A549 (cell line): ENCODE results near the gene XRCC6. TPM values are rescaled to one million over a fixed set of nuclear protein-coding genes. Genes with fewer than 3 reads are reported as not detected.

Experiments used
- ATAC-seq, 2 experiments: fragments of 200-7000 bp in 1 of 2; fragments of >200 bp in 1 of 2; cut with Nextera tagmentation in 1 of 2; cut with Tn5 transposase in 1 of 2; 3 replicates each; pipeline versions ENCODE4 v1.8.0 to v1.9.1; 2018 to 2020; ENCODE audit warnings: mild to moderate bottlenecking in 1 of 2, moderate library complexity in 1 of 2
- CTCF ChIA-PET: fragments of 300-600 bp; sonication (Branson Sonifier 250); formaldehyde crosslinking; extraction: SDS; loops from one replicate; lab custom pipeline; 2021; ENCODE audit warnings: antibody characterized with exemption, inconsistent platforms; lab: Yijun Ruan, JAX
- POLR2A ChIA-PET: fragments of 350-600 bp; formaldehyde crosslinking; extraction: SDS; loops from one replicate; lab custom pipeline; 2021; ENCODE audit warnings: antibody characterized with exemption, inconsistent platforms; lab: Yijun Ruan, JAX
- DNase-seq, 2 experiments: peaks; one replicate each; pipeline versions ENCODE4 v3.0.0 to v3.0.0-alpha.2; 2011 to 2016; ENCODE audit warnings: low read depth in 1 of 2, low spot score in 1 of 2
- FAIRE-seq: peaks from 2 replicates; lab custom pipeline; 2011; peaks lifted over from hg19 to GRCh38; lab: Jason Lieb, UNC
- H3K27ac ChIP-seq, 2 experiments: fragments of >200 bp; sonication (Bioruptor Twin); formaldehyde crosslinking; 3 replicates each; pipeline ENCODE4 v1.5.1; 2016 to 2017
- H3K4me1 ChIP-seq: fragments of >200 bp; sonication (Bioruptor Twin); formaldehyde crosslinking; 3 replicates; pipeline ENCODE4 v1.6.1; 2016
- H3K4me2 ChIP-seq: fragments of >200 bp; sonication (Bioruptor Twin); formaldehyde crosslinking; 3 replicates; pipeline ENCODE4 v1.6.1; 2016
- H3K4me3 ChIP-seq: fragments of >200 bp; sonication (Bioruptor Twin); formaldehyde crosslinking; 3 replicates; pipeline ENCODE4 v1.5.1; 2016
- H3K9me3 ChIP-seq: fragments of >200 bp; sonication (Bioruptor Twin); formaldehyde crosslinking; 3 replicates; pipeline ENCODE4 v1.6.1; 2016
- ATOH8 ChIP-seq: fragments of 250-450 bp; sonication (Bioruptor Pico); IDR thresholded peaks from 2 replicates; pipeline ENCODE4 v1.5.0; 2020; ENCODE audit warnings: low read depth, mild to moderate bottlenecking, moderate library complexity
- CHD4 ChIP-seq: fragments of 200-600 bp; sonication (generic); IDR thresholded peaks from 2 replicates; pipeline ENCODE4 v1.6.1; 2016; ENCODE audit warnings: antibody characterized with exemption, mild to moderate bottlenecking, borderline replicate concordance
- CTCF ChIP-seq: fragments of >200 bp; sonication (Bioruptor Twin); formaldehyde crosslinking; IDR thresholded peaks from 3 replicates; pipeline ENCODE4 v1.5.1; 2016
- ESRRA ChIP-seq: fragments of 150-350 bp; IDR thresholded peaks from 2 replicates; pipeline ENCODE4 v1.6.1; 2014; ENCODE audit warnings: mild to moderate bottlenecking, low read length, borderline replicate concordance
- FOXS1 ChIP-seq: fragments of 250-450 bp; sonication (Bioruptor Pico); IDR thresholded peaks from 2 replicates; pipeline ENCODE4 v1.5.0; 2020; ENCODE audit warnings: mild to moderate bottlenecking, moderate library complexity
- HDAC2 ChIP-seq: fragments of 200-600 bp; sonication (generic); IDR thresholded peaks from 2 replicates; pipeline ENCODE4 v1.6.1; 2016
- HEYL ChIP-seq: fragments of 250-450 bp; sonication (Bioruptor Pico); IDR thresholded peaks from 2 replicates; pipeline ENCODE4 v1.8.0; 2021; ENCODE audit warnings: mild to moderate bottlenecking, moderate library complexity
- HOXA7 ChIP-seq: fragments of 250-450 bp; sonication (Bioruptor Pico); IDR thresholded peaks from 2 replicates; pipeline ENCODE4 v1.5.0; 2020; ENCODE audit warnings: mild to moderate bottlenecking, moderate library complexity
- HOXB5 ChIP-seq: fragments of 250-450 bp; sonication (Bioruptor Pico); IDR thresholded peaks from 2 replicates; pipeline ENCODE4 v1.5.0; 2020; ENCODE audit warnings: mild to moderate bottlenecking, moderate library complexity
- JUN ChIP-seq, 2 experiments: fragments of >200 bp; sonication (Bioruptor Twin); formaldehyde crosslinking; IDR thresholded peaks; 2 replicates in 1 of 2; 3 replicates in 1 of 2; pipeline ENCODE4 v1.6.1; 2016 to 2017
- JUNB ChIP-seq: fragments of >200 bp; sonication (Bioruptor Twin); formaldehyde crosslinking; IDR thresholded peaks from 2 replicates; pipeline ENCODE4 v1.6.1; 2016
- MAFK ChIP-seq: fragments of 450-650 bp; IDR thresholded peaks from 2 replicates; pipeline ENCODE4 v1.6.1; 2014; ENCODE audit not compliant: partially characterized antibody
- MYC ChIP-seq: IDR thresholded peaks from 2 replicates; pipeline ENCODE4 v1.6.1; 2012; ENCODE audit warnings: mild to moderate bottlenecking, inconsistent platforms, low read length, improper control_type of control experiment, borderline replicate concordance
- NPAS2 ChIP-seq: fragments of 250-450 bp; sonication (Bioruptor Pico); IDR thresholded peaks from 2 replicates; pipeline ENCODE4 v1.8.0; 2022; ENCODE audit warnings: mild to moderate bottlenecking, moderate library complexity, borderline replicate concordance
- NR3C1 ChIP-seq: fragments of >200 bp; sonication (Bioruptor Twin); formaldehyde crosslinking; IDR thresholded peaks from 3 replicates; pipeline ENCODE4 v1.6.1; 2017
- POLR2AphosphoS2 ChIP-seq: conservative IDR thresholded peaks from 2 replicates; pipeline ENCODE4 v1.6.1; 2012; ENCODE audit warnings: low read length, improper control_type of control experiment, inconsistent platforms
- RAD21 ChIP-seq, 2 experiments: fragments of >200 bp in 1 of 2; sonication (Bioruptor Twin) in 1 of 2; formaldehyde crosslinking in 1 of 2; IDR thresholded peaks in 1 of 2; conservative IDR thresholded peaks in 1 of 2; 2 replicates in 1 of 2; 3 replicates in 1 of 2; pipeline ENCODE4 v1.6.1; 2012 to 2018; ENCODE audit warnings: inconsistent platforms in 1 of 2
- RARB ChIP-seq: fragments of 250-450 bp; sonication (Bioruptor Pico); IDR thresholded peaks from 2 replicates; pipeline ENCODE4 v1.8.0; 2021; ENCODE audit warnings: mild to moderate bottlenecking, moderate library complexity
- REST ChIP-seq: fragments of 200-600 bp; sonication (generic); IDR thresholded peaks from 2 replicates; pipeline ENCODE4 v1.6.1; 2016; ENCODE audit warnings: antibody characterized with exemption, mild to moderate bottlenecking, moderate library complexity
- RFX5 ChIP-seq: fragments of 450-650 bp; IDR thresholded peaks from 2 replicates; pipeline ENCODE4 v1.7.1; 2014; ENCODE audit warnings: antibody characterized with exemption, mild to moderate bottlenecking, moderate library complexity
- RNF2 ChIP-seq: fragments of 200-600 bp; sonication (generic); IDR thresholded peaks from 2 replicates; pipeline ENCODE4 v1.6.1; 2016; ENCODE audit warnings: low read depth, mild to moderate bottlenecking, antibody characterized with exemption, moderate library complexity, borderline replicate concordance
- TFCP2L1 ChIP-seq: fragments of 250-450 bp; sonication (Bioruptor Pico); IDR thresholded peaks from 2 replicates; pipeline ENCODE4 v1.5.0; 2021; ENCODE audit warnings: mild to moderate bottlenecking
- USF2 ChIP-seq: fragments of 450-650 bp; IDR thresholded peaks from 2 replicates; pipeline ENCODE4 v1.6.1; 2014; ENCODE audit warnings: antibody characterized with exemption
- ZSCAN20 ChIP-seq: fragments of 250-450 bp; sonication (Bioruptor Pico); IDR thresholded peaks from 2 replicates; pipeline ENCODE4 v1.8.0; 2022; ENCODE audit warnings: mild to moderate bottlenecking, moderate library complexity
- WGBS: methylation state at CpG from one replicate; pipeline ENCODE4 v1.1.6; 2017; ENCODE audit errors: missing lambda C conversion rate; 5-methylcytosine and 5-hydroxymethylcytosine counted together
- polyA plus RNA-seq, 4 experiments: library from polyadenylated mRNA; depleted of rRNA in 3 of 4; stranded (reverse); fragments of >200 nt; fragmentation: RNase III in 1 of 4; extraction: RNeasy Plus Mini Kit Qiagen cat#74134 plus additional on column Dnase treatment in 1 of 4; gene quantifications; 2 replicates in 3 of 4; 3 replicates in 1 of 4; pipeline ENCODE4 v1.2.3, GENCODE V29; 2011 to 2017

Gene XRCC6
- polyA plus RNA-seq, 2 of the 4 experiments (the other 2 are of a cell fraction), result 139 to 556 TPM

- TF ChIP-seq NR3C1 (no peak), POLR2AphosphoS2 (no peak), JUNB (no peak), CTCF (no peak), CHD4 (no peak), HDAC2 (no peak), HEYL (CRISPR knock-in tag) (no peak), ESRRA (no peak)
- ATAC-seq, result no peak
- no peak overlapping the region for H3K4me2 ChIP-seq
- WGBS, result 97% methylated on average over 11 of the region's 11 CpGs
- no peak overlapping the region for H3K27ac ChIP-seq
- no peak for DNase-seq
- H3K4me1 ChIP-seq, result no peaks in the 10 kb centered on the region
- POLR2A ChIA-PET, result no interaction called here
- FAIRE-seq, result no peak
- H3K4me3 ChIP-seq, result no peak overlapping the region
- CTCF ChIA-PET, result interaction anchor here (0.5 to 2.7 kb wide), 2 partner anchors 23 to 381 kb away, joined by 4 to 12 read pairs; no protein-coding TSS in a partner anchor
- no peaks in the 10 kb centered on the region for H3K9me3 ChIP-seq
These were observed 47.4 kb upstream of the XRCC6 start for GRCh38 chr22:41573677-41574076.

- no peaks in the 10 kb centered on the region for H3K4me1 ChIP-seq
- WGBS, result 89% methylated on average over 24 of the region's 26 CpGs
- TF ChIP-seq REST (no peak), MAFK (no peak), RFX5 (no peak), RAD21 (conservative IDR thresholded peaks at IDR 0.05 in 1 of 2, IDR thresholded peaks at IDR 0.05 in 1 of 2) (no peak), JUN (IDR thresholded peaks at IDR 0.05) (no peak), ATOH8 (CRISPR knock-in tag) (no peak), FOXS1 (CRISPR knock-in tag) (no peak), ZSCAN20 (CRISPR knock-in tag) (no peak), RARB (CRISPR knock-in tag) (no peak), HOXA7 (CRISPR knock-in tag) (no peak), RNF2 (no peak), CTCF (no peak), NPAS2 (CRISPR knock-in tag) (no peak), MYC (no peak), HOXB5 (CRISPR knock-in tag) (no peak), HDAC2 (no peak), USF2 (no peak), TFCP2L1 (CRISPR knock-in tag) (no peak)
- H3K27ac ChIP-seq, result no peak overlapping the region
- no peak overlapping the region for H3K4me2 ChIP-seq
- DNase-seq (no peak), FAIRE-seq (no peak), ATAC-seq (no peak)
- POLR2A ChIA-PET, result no interaction called here
- CTCF ChIA-PET, result interaction anchor here (0.7 to 2.9 kb wide), 4 partner anchors 17 to 31 kb away, joined by 4 to 12 read pairs (median 8); no protein-coding TSS in a partner anchor
- no peaks in the 10 kb centered on the region for H3K9me3 ChIP-seq
- no peak overlapping the region for H3K4me3 ChIP-seq
These were observed 46.2 kb upstream of the XRCC6 start for GRCh38 chr22:41574847-41575381.
